Fibroblast of mammary gland (primary cell): ENCODE results near the gene TLR5.

Experiments
- DNase-seq: peaks from one replicate; pipeline ENCODE4 v3.0.0-alpha.2; 2010; ENCODE audit warnings: low read depth
- H3K4me3 ChIP-seq: 2 replicates; pipeline ENCODE4 v1.5.1; 2011; ENCODE audit warnings: low read depth, mild to moderate bottlenecking, low read length, moderate library complexity; ENCODE audit not compliant: control insufficient read depth
- TF ChIP-seq, protein P1 (sequence below): conservative IDR thresholded peaks from 2 replicates; pipeline ENCODE4 v1.5.1; 2011; ENCODE audit warnings: low read depth, low read length, inconsistent platforms; ENCODE audit not compliant: control insufficient read depth, insufficient read depth

Gene TLR5

DNA sequence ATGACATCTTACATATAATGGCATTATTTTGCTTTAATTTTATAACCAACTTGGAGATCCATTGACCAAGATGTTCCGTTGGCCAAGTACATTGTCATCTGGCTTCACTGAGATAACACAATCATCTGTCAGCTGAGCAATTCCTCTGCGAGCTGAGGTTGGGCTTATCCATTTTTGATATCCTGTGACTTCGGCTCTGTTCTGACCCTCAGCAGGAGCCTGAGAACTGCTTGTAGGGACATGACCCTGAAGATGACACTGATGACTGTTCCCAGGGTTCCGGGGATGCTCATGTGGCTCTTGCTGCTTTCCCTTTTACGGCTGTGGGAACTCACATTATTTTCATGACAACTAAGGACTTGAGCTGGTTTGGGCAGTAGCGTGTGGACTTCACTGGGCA, 51.2 kb downstream of the TLR5 start:
- H3K4me3 ChIP-seq = no peak overlapping the region
- no peak for DNase-seq
- TF ChIP-seq, protein P1, sequence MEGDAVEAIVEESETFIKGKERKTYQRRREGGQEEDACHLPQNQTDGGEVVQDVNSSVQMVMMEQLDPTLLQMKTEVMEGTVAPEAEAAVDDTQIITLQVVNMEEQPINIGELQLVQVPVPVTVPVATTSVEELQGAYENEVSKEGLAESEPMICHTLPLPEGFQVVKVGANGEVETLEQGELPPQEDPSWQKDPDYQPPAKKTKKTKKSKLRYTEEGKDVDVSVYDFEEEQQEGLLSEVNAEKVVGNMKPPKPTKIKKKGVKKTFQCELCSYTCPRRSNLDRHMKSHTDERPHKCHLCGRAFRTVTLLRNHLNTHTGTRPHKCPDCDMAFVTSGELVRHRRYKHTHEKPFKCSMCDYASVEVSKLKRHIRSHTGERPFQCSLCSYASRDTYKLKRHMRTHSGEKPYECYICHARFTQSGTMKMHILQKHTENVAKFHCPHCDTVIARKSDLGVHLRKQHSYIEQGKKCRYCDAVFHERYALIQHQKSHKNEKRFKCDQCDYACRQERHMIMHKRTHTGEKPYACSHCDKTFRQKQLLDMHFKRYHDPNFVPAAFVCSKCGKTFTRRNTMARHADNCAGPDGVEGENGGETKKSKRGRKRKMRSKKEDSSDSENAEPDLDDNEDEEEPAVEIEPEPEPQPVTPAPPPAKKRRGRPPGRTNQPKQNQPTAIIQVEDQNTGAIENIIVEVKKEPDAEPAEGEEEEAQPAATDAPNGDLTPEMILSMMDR = no peak

DNA sequence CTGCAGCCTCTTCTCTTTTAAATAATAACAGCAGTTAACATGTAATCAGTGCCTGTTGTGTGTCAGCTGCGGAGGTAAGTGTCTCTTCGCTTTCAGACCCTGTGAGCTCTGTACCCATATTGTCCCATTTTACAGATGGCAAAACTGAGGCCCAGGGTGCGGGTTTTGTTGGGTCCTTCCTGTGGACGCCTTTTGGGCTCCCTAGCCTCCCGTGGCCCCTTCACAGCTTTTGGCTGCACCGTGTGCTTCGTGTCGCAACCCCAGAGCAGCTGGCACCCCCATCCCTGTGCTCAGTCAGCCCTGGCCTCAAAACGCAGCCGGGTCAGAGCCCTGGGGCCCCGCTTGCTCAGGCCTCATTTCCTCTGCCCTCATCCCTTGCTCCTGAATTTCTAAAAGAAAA, 53.8 kb downstream of the TLR5 start:
- H3K4me3 ChIP-seq = no peak overlapping the region
- DNase-seq = no peak
- TF ChIP-seq, protein P1 = no peak

DNA sequence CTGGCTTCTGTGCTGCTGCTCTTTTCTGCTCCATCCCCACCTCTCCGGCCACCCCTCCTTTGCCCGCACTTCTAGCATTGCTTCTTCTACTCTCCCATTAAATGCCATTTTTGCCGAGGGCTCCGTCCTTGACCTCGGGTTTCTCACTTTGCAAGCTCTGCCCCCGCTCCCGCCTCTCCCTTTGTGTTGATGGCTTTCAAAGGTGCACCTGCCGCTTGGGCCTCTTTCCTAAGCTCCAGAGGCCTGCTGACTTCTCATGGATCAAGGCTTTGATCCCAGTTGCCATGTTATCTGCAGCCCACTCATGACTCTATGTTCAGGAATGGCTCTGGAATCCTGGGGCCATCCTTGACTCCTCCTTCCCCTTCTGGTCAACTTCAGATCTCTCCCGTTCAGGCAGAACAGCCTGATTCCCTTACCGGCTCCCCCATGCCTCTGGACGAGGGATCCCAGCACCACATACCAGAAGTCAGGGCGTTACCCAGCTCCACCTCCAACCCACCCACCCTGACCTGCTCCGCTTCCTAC, 54.3 kb downstream of the TLR5 start:
- H3K4me3 ChIP-seq = no peak overlapping the region
- no peak for DNase-seq
- TF ChIP-seq, protein P1 = no peak

DNA sequence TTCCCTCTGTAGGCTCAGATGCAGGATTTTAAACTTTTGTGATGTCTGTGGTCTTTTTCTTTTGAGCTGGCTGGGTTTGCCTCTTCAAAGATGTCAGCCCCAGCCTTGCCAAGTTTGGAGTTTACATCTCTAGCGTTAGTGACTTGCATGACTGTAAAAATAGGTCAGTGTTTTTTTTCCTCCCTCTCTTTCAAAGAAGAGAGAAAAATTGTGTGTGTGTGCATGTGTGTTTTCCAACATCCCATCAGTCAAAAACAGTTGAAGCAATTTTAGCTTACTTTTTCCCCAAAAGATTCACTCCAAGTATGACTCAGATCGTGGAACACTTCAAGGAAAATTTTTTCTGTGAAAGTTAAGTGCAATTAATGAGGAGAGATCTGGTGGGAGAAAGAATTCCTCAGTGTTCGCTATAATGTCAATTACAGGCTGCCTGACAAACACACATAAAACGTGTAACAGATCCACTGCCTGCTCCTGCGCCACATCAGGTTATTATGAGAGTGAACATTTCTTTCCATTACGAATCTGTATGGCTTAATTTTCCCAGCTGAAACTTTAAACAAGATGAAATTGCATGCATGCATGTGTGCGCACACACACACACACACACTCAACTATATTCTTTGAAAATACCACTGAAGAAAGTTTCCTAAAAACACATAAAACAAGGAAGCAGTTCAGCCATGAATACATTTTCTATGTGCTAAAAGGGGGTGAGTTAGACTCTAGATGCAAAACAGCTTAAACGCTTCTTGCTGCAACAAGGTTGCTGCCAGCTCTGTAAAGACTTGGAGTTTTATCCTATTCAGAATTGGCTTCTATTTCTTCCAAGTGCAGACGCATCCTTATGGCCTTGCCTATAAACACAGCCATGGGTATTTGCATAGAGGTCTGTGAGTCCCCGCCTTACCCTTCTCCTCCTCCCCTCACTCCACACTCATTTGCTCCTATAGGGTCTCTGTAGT, 55.5 kb downstream of the TLR5 start:
- no peak overlapping the region for H3K4me3 ChIP-seq
- TF ChIP-seq, protein P1 = no peak
- DNase-seq = no peak

DNA sequence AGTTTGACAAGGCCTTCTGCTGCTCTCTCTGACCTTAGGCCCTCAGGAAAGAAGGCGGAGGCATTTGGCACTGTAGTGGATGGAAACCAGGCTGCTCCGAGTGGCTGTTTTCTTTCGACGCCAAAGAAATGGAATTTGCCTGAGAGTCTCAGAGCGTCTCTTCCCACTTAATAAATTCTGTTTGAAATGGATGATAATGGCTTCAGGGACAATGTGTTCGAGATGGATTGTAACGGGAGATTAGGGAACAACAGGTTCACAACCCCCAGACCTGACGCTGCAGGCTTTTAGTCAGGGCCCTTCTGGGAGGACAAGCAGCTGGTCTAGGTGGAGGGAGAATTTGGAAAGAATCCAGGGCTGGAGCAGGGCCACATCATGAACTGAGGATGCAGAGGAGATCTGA, 58.6 kb downstream of the TLR5 start:
- no peak for DNase-seq
- TF ChIP-seq, protein P1 = no peak
- no peak overlapping the region for H3K4me3 ChIP-seq

DNA sequence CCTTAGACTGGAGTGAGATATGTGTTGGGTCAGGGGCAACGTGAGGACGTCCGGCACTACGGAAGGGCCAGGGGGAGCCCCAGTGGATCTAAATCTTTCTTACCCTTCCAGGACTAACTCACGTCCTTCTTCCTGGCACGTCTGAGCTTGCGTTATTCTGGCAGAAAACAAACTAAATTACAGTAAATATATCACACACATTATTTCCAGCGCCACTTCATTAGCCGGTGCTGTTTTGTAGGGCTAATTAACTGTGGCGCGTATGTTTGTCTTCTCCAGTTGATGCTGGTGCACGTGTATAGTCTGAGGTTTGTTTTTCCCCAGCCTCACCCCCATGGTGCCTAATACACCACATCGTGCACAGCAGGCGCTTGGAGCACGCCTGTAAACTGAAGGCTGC, 59.2 kb downstream of the TLR5 start:
- no peak for DNase-seq
- H3K4me3 ChIP-seq = no peak overlapping the region
- TF ChIP-seq, protein P1 = no peak
